SU-DHL-6 (cell line): ENCODE data around the gene HRK.

Experiments
- H2AFZ ChIP-seq: fragments of 200-600 bp; sonication (generic); 2 replicates; pipeline ENCODE4 v1.6.1; 2014; ENCODE audit warnings: low read depth, mild to moderate bottlenecking, moderate library complexity, mixed read lengths, antibody characterized with exemption, low read length; ENCODE audit not compliant: severe bottlenecking
- H3F3A ChIP-seq: fragments of 200-600 bp; shearing (Covaris generic); 2 replicates; pipeline ENCODE4 v1.6.0; 2016; ENCODE audit warnings: antibody characterized with exemption, mild to moderate bottlenecking; ENCODE audit not compliant: insufficient read depth
- H3K27ac ChIP-seq: fragments of 200-600 bp; sonication (generic); 2 replicates; pipeline ENCODE4 v1.5.1; 2016; ENCODE audit warnings: low read depth, mild to moderate bottlenecking, low read length, moderate library complexity, mixed read lengths
- H3K27me3 ChIP-seq: fragments of 200-600 bp; sonication (generic), shearing (Covaris generic); 2 replicates; pipeline ENCODE4 v1.6.0; 2014; ENCODE audit warnings: mild to moderate bottlenecking, low read length
- H3K36me3 ChIP-seq: fragments of 200-600 bp; sonication (generic); 2 replicates; pipeline ENCODE4 v1.6.1; 2014; ENCODE audit warnings: mild to moderate bottlenecking, low read length, mixed read lengths
- H3K4me2 ChIP-seq: fragments of 300-600, 200-600 bp; shearing (Covaris generic), sonication (generic); 2 replicates; pipeline ENCODE4 v1.6.0; 2014; ENCODE audit warnings: low read length, low read depth, mild to moderate bottlenecking; ENCODE audit not compliant: poor library complexity, severe bottlenecking
- H3K4me3 ChIP-seq: fragments of 200-600 bp; sonication (generic); 2 replicates; pipeline ENCODE4 v1.5.1; 2014; ENCODE audit warnings: antibody characterized with exemption, low read length, mild to moderate bottlenecking, mixed read lengths; ENCODE audit not compliant: insufficient read depth, poor library complexity, severe bottlenecking
- H3K79me2 ChIP-seq: fragments of 200-600 bp; sonication (generic); 2 replicates; pipeline ENCODE4 v1.6.1; 2014; ENCODE audit warnings: mild to moderate bottlenecking, low read length, moderate library complexity; ENCODE audit not compliant: insufficient read depth
- H3K9ac ChIP-seq: fragments of 200-600 bp; sonication (generic); 2 replicates; pipeline ENCODE4 v1.7.0; 2014; ENCODE audit warnings: mild to moderate bottlenecking, low read length
- H3K9me2 ChIP-seq: fragments of 200-600 bp; sonication (generic); replicated peaks from 2 replicates; pipeline ENCODE4 v1.6.1; 2014; ENCODE audit warnings: low read length; ENCODE audit not compliant: insufficient read depth
- H3K9me3 ChIP-seq: fragments of 200-600 bp; sonication (generic); 2 replicates; pipeline ENCODE4 v1.6.1; 2014; ENCODE audit warnings: low read length, mixed read lengths; ENCODE audit not compliant: insufficient read depth
- H4K20me1 ChIP-seq: fragments of 200-600 bp; sonication (generic); 2 replicates; pipeline ENCODE4 v1.6.1; 2014; ENCODE audit warnings: low read depth, mild to moderate bottlenecking, antibody characterized with exemption, low read length, moderate library complexity, mixed read lengths
- EZH2phosphoT487 ChIP-seq: fragments of 200-600 bp; sonication (generic), shearing (Covaris generic); conservative IDR thresholded peaks from 2 replicates; pipeline ENCODE4 v1.6.1; 2018; ENCODE audit warnings: mild to moderate bottlenecking, antibody characterized with exemption, low read length, moderate library complexity, mixed read lengths
- TF ChIP-seq, protein P1 (sequence below): fragments of 200-600 bp; sonication (generic); IDR thresholded peaks from one replicate; pipeline ENCODE4 v1.5.1; 2017; ENCODE audit warnings: antibody characterized with exemption, mild to moderate bottlenecking, low read length, moderate library complexity; ENCODE audit not compliant: insufficient read depth, poor library complexity, severe bottlenecking

The HRK gene

DNA sequence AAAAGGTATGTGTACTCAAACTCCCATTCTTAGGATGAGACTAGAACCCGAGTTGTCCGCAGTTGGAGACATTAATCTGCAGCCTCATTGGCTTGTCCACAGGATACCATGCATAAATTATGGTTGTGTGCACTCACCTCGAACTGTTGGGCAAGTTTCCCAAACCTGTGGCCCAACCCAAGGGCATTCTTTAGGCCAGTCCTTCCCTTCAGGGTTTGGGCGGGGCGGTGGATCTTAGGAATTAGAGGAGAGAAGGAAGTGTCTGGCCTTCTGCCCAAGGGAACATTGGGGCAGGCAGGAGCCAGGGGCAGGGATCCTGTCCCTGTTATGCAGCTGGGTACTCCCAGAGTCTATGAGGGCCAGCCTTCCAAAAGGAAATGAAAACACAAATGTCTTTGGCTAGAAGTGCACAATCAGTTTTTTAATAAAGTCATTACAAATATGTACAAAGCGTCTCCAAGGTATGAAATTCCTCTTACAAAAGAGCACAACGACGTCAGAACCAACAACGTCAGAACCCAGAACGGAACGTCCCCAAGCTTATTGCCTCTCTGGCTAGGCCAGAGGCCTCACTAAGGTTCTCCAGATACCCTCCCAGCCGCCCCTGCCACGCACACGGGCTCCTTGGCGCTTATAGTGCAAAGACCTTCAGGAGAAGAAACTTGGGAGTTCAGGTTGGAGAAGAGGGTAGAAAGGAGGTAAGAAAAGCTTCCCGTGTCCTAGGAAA lies 25.3 kb downstream of the HRK start:
- no peaks in the 10 kb centered on the region for H4K20me1 ChIP-seq
- H3K9ac ChIP-seq: no peak overlapping the region
- H3F3A ChIP-seq: peaks cover 17% of the 10 kb centered on the region
- H3K79me2 ChIP-seq: no peaks in the 10 kb centered on the region
- no peak overlapping the region for H3K27ac ChIP-seq
- H3K9me3 ChIP-seq: no peaks in the 10 kb centered on the region
- TF ChIP-seq, protein P1, sequence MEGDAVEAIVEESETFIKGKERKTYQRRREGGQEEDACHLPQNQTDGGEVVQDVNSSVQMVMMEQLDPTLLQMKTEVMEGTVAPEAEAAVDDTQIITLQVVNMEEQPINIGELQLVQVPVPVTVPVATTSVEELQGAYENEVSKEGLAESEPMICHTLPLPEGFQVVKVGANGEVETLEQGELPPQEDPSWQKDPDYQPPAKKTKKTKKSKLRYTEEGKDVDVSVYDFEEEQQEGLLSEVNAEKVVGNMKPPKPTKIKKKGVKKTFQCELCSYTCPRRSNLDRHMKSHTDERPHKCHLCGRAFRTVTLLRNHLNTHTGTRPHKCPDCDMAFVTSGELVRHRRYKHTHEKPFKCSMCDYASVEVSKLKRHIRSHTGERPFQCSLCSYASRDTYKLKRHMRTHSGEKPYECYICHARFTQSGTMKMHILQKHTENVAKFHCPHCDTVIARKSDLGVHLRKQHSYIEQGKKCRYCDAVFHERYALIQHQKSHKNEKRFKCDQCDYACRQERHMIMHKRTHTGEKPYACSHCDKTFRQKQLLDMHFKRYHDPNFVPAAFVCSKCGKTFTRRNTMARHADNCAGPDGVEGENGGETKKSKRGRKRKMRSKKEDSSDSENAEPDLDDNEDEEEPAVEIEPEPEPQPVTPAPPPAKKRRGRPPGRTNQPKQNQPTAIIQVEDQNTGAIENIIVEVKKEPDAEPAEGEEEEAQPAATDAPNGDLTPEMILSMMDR: no peak
- TF ChIP-seq EZH2phosphoT487: no peak
- no peak overlapping the region for H2AFZ ChIP-seq
- no peaks in the 10 kb centered on the region for H3K9me2 ChIP-seq
- H3K36me3 ChIP-seq: no peaks in the 10 kb centered on the region
- no peaks in the 10 kb centered on the region for H3K27me3 ChIP-seq
- no peak overlapping the region for H3K4me3 ChIP-seq
- no peak overlapping the region for H3K4me2 ChIP-seq

DNA sequence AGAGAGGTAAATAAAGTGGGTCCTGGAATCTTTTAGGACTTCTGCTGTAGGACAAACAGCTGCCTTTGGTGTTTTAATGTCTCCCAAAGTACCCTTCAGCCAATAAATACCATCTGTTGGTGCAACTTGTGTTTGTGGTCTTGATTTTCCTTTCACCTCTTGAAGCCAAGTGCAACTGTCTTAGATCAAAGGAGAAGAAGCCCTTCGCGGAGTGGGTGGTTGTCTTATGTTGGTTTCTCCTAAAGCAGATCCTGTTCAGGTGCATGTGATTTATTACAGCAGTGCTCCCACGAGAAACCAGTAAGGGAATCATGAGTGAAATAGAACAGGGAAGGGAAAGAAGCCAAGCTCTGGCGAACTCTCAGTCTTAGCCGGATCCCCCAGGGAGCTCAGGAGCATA lies 27.7 kb downstream of the HRK start:
- H3F3A ChIP-seq: peaks cover 5% of the 10 kb centered on the region
- H3K9ac ChIP-seq: no peak overlapping the region
- no peaks in the 10 kb centered on the region for H3K36me3 ChIP-seq
- no peak overlapping the region for H2AFZ ChIP-seq
- TF ChIP-seq EZH2phosphoT487: no peak
- TF ChIP-seq, protein P1: no peak
- no peaks in the 10 kb centered on the region for H3K79me2 ChIP-seq
- H3K27ac ChIP-seq: no peak overlapping the region
- no peaks in the 10 kb centered on the region for H4K20me1 ChIP-seq
- H3K9me2 ChIP-seq: no peaks in the 10 kb centered on the region
- no peaks in the 10 kb centered on the region for H3K9me3 ChIP-seq
- H3K27me3 ChIP-seq: no peaks in the 10 kb centered on the region
- no peak overlapping the region for H3K4me3 ChIP-seq
- H3K4me2 ChIP-seq: no peak overlapping the region

DNA sequence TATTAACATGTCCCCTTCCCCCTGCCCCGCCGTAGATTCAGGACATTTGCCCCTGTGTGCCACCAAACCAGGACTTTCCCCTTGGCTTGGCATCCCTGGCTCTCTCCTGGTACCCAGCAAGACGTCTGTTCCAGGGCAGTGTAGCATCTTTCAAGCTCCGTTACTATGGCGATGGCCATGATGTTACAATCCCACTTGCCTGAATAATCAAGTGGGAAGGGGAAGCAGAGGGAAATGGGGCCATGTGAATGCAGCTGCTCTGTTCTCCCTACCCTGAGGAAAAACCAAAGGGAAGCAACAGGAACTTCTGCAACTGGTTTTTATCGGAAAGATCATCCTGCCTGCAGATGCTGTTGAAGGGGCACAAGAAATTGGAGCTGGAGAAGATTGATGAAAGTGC lies 28.9 kb downstream of the HRK start:
- no peaks in the 10 kb centered on the region for H3K9me3 ChIP-seq
- H3K27ac ChIP-seq: no peak overlapping the region
- H3F3A ChIP-seq: no peaks in the 10 kb centered on the region
- H3K79me2 ChIP-seq: no peaks in the 10 kb centered on the region
- no peaks in the 10 kb centered on the region for H3K9me2 ChIP-seq
- no peaks in the 10 kb centered on the region for H3K27me3 ChIP-seq
- H3K4me2 ChIP-seq: no peak overlapping the region
- no peak overlapping the region for H3K9ac ChIP-seq
- TF ChIP-seq, protein P1: no peak
- no peak for TF ChIP-seq EZH2phosphoT487
- H3K4me3 ChIP-seq: no peak overlapping the region
- H2AFZ ChIP-seq: no peak overlapping the region
- H3K36me3 ChIP-seq: no peaks in the 10 kb centered on the region
- H4K20me1 ChIP-seq: no peaks in the 10 kb centered on the region
